Fibroblast of lung (primary cell): ENCODE results near the gene C19orf38. TPM values are rescaled to one million over a fixed set of nuclear protein-coding genes. Genes with fewer than 3 reads are reported as not detected.
"Not testable (repeated sequence)": the region's sequence is repeated elsewhere in the genome, so short reads cannot be mapped to it uniquely, and the experiment has no call there.

Source experiments
- DNase-seq, 2 donors: peaks; one replicate each; pipeline versions ENCODE4 v3.0.0 to v3.0.0-alpha.2; 2010; ENCODE audit warnings: low read depth in 2 of 2
- H2AFZ ChIP-seq: 2 replicates; pipeline ENCODE4 v1.5.1; 2012; ENCODE audit warnings: low read length, control low read depth, inconsistent platforms
- H3K27ac ChIP-seq: 2 replicates; pipeline ENCODE4 v1.5.1; 2011; ENCODE audit warnings: low read length, control low read depth; ENCODE audit not compliant: insufficient read depth
- H3K27me3 ChIP-seq: 2 replicates; pipeline ENCODE4 v1.5.1; 2011; ENCODE audit warnings: mild to moderate bottlenecking, low read length; ENCODE audit not compliant: control insufficient read depth, insufficient read depth
- H3K36me3 ChIP-seq: 2 replicates; pipeline ENCODE4 v1.5.1; 2011; ENCODE audit warnings: low read length; ENCODE audit not compliant: control insufficient read depth, insufficient read depth
- H3K4me1 ChIP-seq: 2 replicates; pipeline ENCODE4 v1.5.1; 2011; ENCODE audit warnings: low read length; ENCODE audit not compliant: control insufficient read depth, insufficient read depth; ENCODE audit errors: extremely low read depth
- H3K4me2 ChIP-seq: 2 replicates; pipeline ENCODE4 v1.5.1; 2011; ENCODE audit warnings: low read length, control low read depth; ENCODE audit not compliant: insufficient read depth; ENCODE audit errors: extremely low read depth
- H3K4me3 ChIP-seq, 4 experiments: fragments of 200-600 bp in 1 of 4; sonication (generic) in 1 of 4; replicated peaks in 1 of 4; 2 replicates each; pipeline ENCODE4 v1.5.1; 2011 to 2016; ENCODE audit warnings: low read length in 4 of 4, low read depth in 3 of 4, mild to moderate bottlenecking in 3 of 4, control low read depth in 2 of 4, inconsistent platforms in 1 of 4, mixed read lengths in 1 of 4; ENCODE audit not compliant: insufficient read depth in 1 of 4; ENCODE audit errors: control extremely low read depth in 1 of 4
- H3K79me2 ChIP-seq: 2 replicates; pipeline ENCODE4 v1.5.1; 2012; ENCODE audit warnings: mild to moderate bottlenecking, low read length, inconsistent platforms; ENCODE audit not compliant: control insufficient read depth, insufficient read depth
- H3K9ac ChIP-seq: 2 replicates; pipeline ENCODE4 v1.5.1; 2011; ENCODE audit warnings: mild to moderate bottlenecking, low read length, control low read depth; ENCODE audit not compliant: insufficient read depth
- H3K9me3 ChIP-seq: 2 replicates; pipeline ENCODE4 v1.5.1; 2012; ENCODE audit warnings: low read depth, low read length; ENCODE audit not compliant: control insufficient read depth, insufficient read depth
- H4K20me1 ChIP-seq: 2 replicates; pipeline ENCODE4 v1.5.1; 2011; ENCODE audit warnings: low read length; ENCODE audit not compliant: control insufficient read depth, insufficient read depth; ENCODE audit errors: extremely low read depth
- CTCF ChIP-seq, 2 donors: IDR thresholded peaks in 1 of 2; conservative IDR thresholded peaks in 1 of 2; 1 replicate in 1 of 2; 2 replicates in 1 of 2; pipeline ENCODE4 v1.5.1; 2011 to 2012; ENCODE audit warnings: low read length in 2 of 2, control low read depth in 1 of 2, inconsistent platforms in 1 of 2, low read depth in 1 of 2, mild to moderate bottlenecking in 1 of 2
- EZH2 ChIP-seq: IDR thresholded peaks from 2 replicates; pipeline ENCODE4 v1.5.1; 2012; ENCODE audit warnings: low read length, control low read depth, mild to moderate bottlenecking; ENCODE audit errors: missing control alignments
- polyA plus RNA-seq, 2 donors: library from polyadenylated mRNA; depleted of rRNA in 1 of 2; stranded (reverse) in 1 of 2; unstranded in 1 of 2; fragments of >200 nt; gene quantifications; 2 replicates each; pipeline ENCODE4 v1.2.1, GENCODE V29; 2011 to 2012; ENCODE audit warnings: missing spikeins in 1 of 2
- total RNA-seq: library from RNA; depleted of rRNA; stranded (reverse); fragments of >200 nt; gene quantifications from 2 replicates; pipeline ENCODE4 v1.2.1, GENCODE V29; 2014

Gene C19orf38
- total and polyA plus RNA-seq, 2 donors (not counting 1 experiment from before 2014, with no cell fraction given): 0.08 to 1.3 TPM

GRCh38 chr19:10874024-10874423 lies 25.8 kb downstream of the C19orf38 start:
- Histone ChIP-seq H3K27ac (no peak overlapping the region), H2AFZ (no peak overlapping the region), H3K36me3 (no peaks in the 10 kb centered on the region), H3K27me3 (no peaks in the 10 kb centered on the region), H3K4me2 (no peak overlapping the region), H4K20me1 (no peaks in the 10 kb centered on the region), H3K4me3 (no peak overlapping the region), H3K79me2 (peaks cover 51% of the 10 kb centered on the region), H3K9me3 (no peaks in the 10 kb centered on the region), H3K4me1 (peaks cover 5% of the 10 kb centered on the region), H3K9ac (no peak overlapping the region)
- TF ChIP-seq CTCF (conservative IDR thresholded peaks at IDR 0.05 in 1 of 2, IDR thresholded peaks at IDR 0.05 in 1 of 2; ENCODE audit: low read depth in 1 of 2, low read length in 2 of 2): no peak
- TF ChIP-seq EZH2: no peak
- no peak for DNase-seq

GRCh38 chr19:10876459-10877240 lies 28.4 kb downstream of the C19orf38 start:
- Histone ChIP-seq H3K4me2 (no peak overlapping the region), H3K27ac (no peak overlapping the region), H4K20me1 (no peaks in the 10 kb centered on the region), H3K9me3 (no peaks in the 10 kb centered on the region), H3K4me3 (no peak overlapping the region), H3K27me3 (no peaks in the 10 kb centered on the region), H3K4me1 (peaks cover 5% of the 10 kb centered on the region), H2AFZ (no peak overlapping the region), H3K36me3 (no peaks in the 10 kb centered on the region), H3K79me2 (peaks cover 72% of the 10 kb centered on the region), H3K9ac (no peak overlapping the region)
- TF ChIP-seq EZH2 (no peak), CTCF (conservative IDR thresholded peaks at IDR 0.05 in 1 of 2, IDR thresholded peaks at IDR 0.05 in 1 of 2; ENCODE audit: low read depth in 1 of 2, low read length in 2 of 2) (no peak)
- no peak for DNase-seq

GRCh38 chr19:10877608-10878007 lies 29.4 kb downstream of the C19orf38 start:
- H3K4me1 ChIP-seq, H3K27ac ChIP-seq, H3K27me3 ChIP-seq, H3K9me3 ChIP-seq, DNase-seq, H4K20me1 ChIP-seq, H3K36me3 ChIP-seq, H3K4me3 ChIP-seq, H3K9ac ChIP-seq, H2AFZ ChIP-seq: not testable (repeated sequence)
- Histone ChIP-seq H3K4me2 (peak overlapping the region; percentile 59), H3K79me2 (peaks cover 71% of the 10 kb centered on the region)
